A549 (cell line): ENCODE measurements around the gene SFI1. TPM values are rescaled to one million over a fixed set of nuclear protein-coding genes. Genes with fewer than 3 reads are reported as not detected.

Experiments
- ATAC-seq, 2 experiments: fragments of 200-7000 bp in 1 of 2; fragments of >200 bp in 1 of 2; cut with Nextera tagmentation in 1 of 2; cut with Tn5 transposase in 1 of 2; 3 replicates each; pipeline versions ENCODE4 v1.8.0 to v1.9.1; 2018 to 2020; ENCODE audit warnings: mild to moderate bottlenecking in 1 of 2, moderate library complexity in 1 of 2
- CTCF ChIA-PET: fragments of 300-600 bp; sonication (Branson Sonifier 250); formaldehyde crosslinking; extraction: SDS; loops from one replicate; lab custom pipeline; 2021; ENCODE audit warnings: antibody characterized with exemption, inconsistent platforms; lab: Yijun Ruan, JAX
- POLR2A ChIA-PET: fragments of 350-600 bp; formaldehyde crosslinking; extraction: SDS; loops from one replicate; lab custom pipeline; 2021; ENCODE audit warnings: antibody characterized with exemption, inconsistent platforms; lab: Yijun Ruan, JAX
- DNase-seq, 2 experiments: peaks; one replicate each; pipeline versions ENCODE4 v3.0.0 to v3.0.0-alpha.2; 2011 to 2016; ENCODE audit warnings: low read depth in 1 of 2, low spot score in 1 of 2
- FAIRE-seq: peaks from 2 replicates; lab custom pipeline; 2011; peaks lifted over from hg19 to GRCh38; lab: Jason Lieb, UNC
- H3K27ac ChIP-seq, 2 experiments: fragments of >200 bp; sonication (Bioruptor Twin); formaldehyde crosslinking; 3 replicates each; pipeline ENCODE4 v1.5.1; 2016 to 2017
- H3K4me1 ChIP-seq: fragments of >200 bp; sonication (Bioruptor Twin); formaldehyde crosslinking; 3 replicates; pipeline ENCODE4 v1.6.1; 2016
- H3K4me2 ChIP-seq: fragments of >200 bp; sonication (Bioruptor Twin); formaldehyde crosslinking; 3 replicates; pipeline ENCODE4 v1.6.1; 2016
- H3K4me3 ChIP-seq: fragments of >200 bp; sonication (Bioruptor Twin); formaldehyde crosslinking; 3 replicates; pipeline ENCODE4 v1.5.1; 2016
- H3K9me3 ChIP-seq: fragments of >200 bp; sonication (Bioruptor Twin); formaldehyde crosslinking; 3 replicates; pipeline ENCODE4 v1.6.1; 2016
- ATOH8 ChIP-seq: fragments of 250-450 bp; sonication (Bioruptor Pico); IDR thresholded peaks from 2 replicates; pipeline ENCODE4 v1.5.0; 2020; ENCODE audit warnings: low read depth, mild to moderate bottlenecking, moderate library complexity
- BHLHE40 ChIP-seq: IDR thresholded peaks from 2 replicates; pipeline ENCODE4 v1.6.1; 2012; ENCODE audit warnings: low read depth, low read length, inconsistent platforms
- CBX2 ChIP-seq: fragments of 200-600 bp; sonication (generic); IDR thresholded peaks from 2 replicates; pipeline ENCODE4 v1.6.1; 2016; ENCODE audit warnings: low read depth, mild to moderate bottlenecking, borderline replicate concordance
- CBX8 ChIP-seq: fragments of 200-600 bp; sonication (generic); IDR thresholded peaks from 2 replicates; pipeline ENCODE4 v1.6.1; 2016
- CEBPB ChIP-seq, 2 experiments: fragments of >200 bp in 1 of 2; sonication (Bioruptor Twin) in 1 of 2; formaldehyde crosslinking in 1 of 2; IDR thresholded peaks; 2 replicates each; pipeline ENCODE4 v1.6.1; 2012 to 2016
- CHD4 ChIP-seq: fragments of 200-600 bp; sonication (generic); IDR thresholded peaks from 2 replicates; pipeline ENCODE4 v1.6.1; 2016; ENCODE audit warnings: antibody characterized with exemption, mild to moderate bottlenecking, borderline replicate concordance
- EHMT2 ChIP-seq: fragments of 200-600 bp; sonication (generic); IDR thresholded peaks from 2 replicates; pipeline ENCODE4 v1.6.1; 2016; ENCODE audit warnings: antibody characterized with exemption, low read depth, mild to moderate bottlenecking, moderate library complexity
- EP300 ChIP-seq, 2 experiments: fragments of >200 bp; sonication (Bioruptor Twin); formaldehyde crosslinking; IDR thresholded peaks; 2 replicates in 1 of 2; 3 replicates in 1 of 2; pipeline ENCODE4 v1.6.1; 2016 to 2017
- FOSL2 ChIP-seq, 2 experiments: fragments of 450-650 bp in 1 of 2; fragments of >200 bp in 1 of 2; sonication (Bioruptor Twin) in 1 of 2; formaldehyde crosslinking; IDR thresholded peaks; 2 replicates each; pipeline versions ENCODE4 v1.5.0 to v1.6.1; 2016 to 2020; ENCODE audit warnings: mild to moderate bottlenecking in 1 of 2, moderate library complexity in 1 of 2
- HMGXB4 ChIP-seq: fragments of 250-450 bp; sonication (Bioruptor Pico); IDR thresholded peaks from 2 replicates; pipeline ENCODE4 v1.5.0; 2021; ENCODE audit warnings: mild to moderate bottlenecking, moderate library complexity, borderline replicate concordance
- HOXB5 ChIP-seq: fragments of 250-450 bp; sonication (Bioruptor Pico); IDR thresholded peaks from 2 replicates; pipeline ENCODE4 v1.5.0; 2020; ENCODE audit warnings: mild to moderate bottlenecking, moderate library complexity
- JUN ChIP-seq, 2 experiments: fragments of >200 bp; sonication (Bioruptor Twin); formaldehyde crosslinking; IDR thresholded peaks; 2 replicates in 1 of 2; 3 replicates in 1 of 2; pipeline ENCODE4 v1.6.1; 2016 to 2017
- KDM5A ChIP-seq: fragments of 200-600 bp; sonication (generic); IDR thresholded peaks from 2 replicates; pipeline ENCODE4 v1.6.1; 2016; ENCODE audit warnings: antibody characterized with exemption, mild to moderate bottlenecking
- MAFK ChIP-seq: fragments of 450-650 bp; IDR thresholded peaks from 2 replicates; pipeline ENCODE4 v1.6.1; 2014; ENCODE audit not compliant: partially characterized antibody
- MAX ChIP-seq: IDR thresholded peaks from 2 replicates; pipeline ENCODE4 v1.6.1; 2012
- PHF8 ChIP-seq: fragments of 200-600 bp; sonication (generic); IDR thresholded peaks from 2 replicates; pipeline ENCODE4 v1.6.1; 2016; ENCODE audit warnings: low read depth, mild to moderate bottlenecking, antibody characterized with exemption, moderate library complexity, borderline replicate concordance
- REST ChIP-seq: fragments of 200-600 bp; sonication (generic); IDR thresholded peaks from 2 replicates; pipeline ENCODE4 v1.6.1; 2016; ENCODE audit warnings: antibody characterized with exemption, mild to moderate bottlenecking, moderate library complexity
- SMC3 ChIP-seq: fragments of >200 bp; sonication (Bioruptor Twin); formaldehyde crosslinking; IDR thresholded peaks from 3 replicates; pipeline ENCODE4 v1.6.1; 2018; ENCODE audit warnings: inconsistent platforms
- TP53 ChIP-seq: fragments of 250-450 bp; sonication (Bioruptor Pico); IDR thresholded peaks from 2 replicates; pipeline ENCODE4 v1.5.0; 2021; ENCODE audit warnings: mild to moderate bottlenecking, moderate library complexity
- ZFP36 ChIP-seq: fragments of 450-650 bp; IDR thresholded peaks from 2 replicates; pipeline ENCODE4 v1.6.1; 2014; ENCODE audit warnings: borderline replicate concordance; ENCODE audit not compliant: partially characterized antibody
- WGBS: methylation state at CpG from one replicate; pipeline ENCODE4 v1.1.6; 2017; ENCODE audit errors: missing lambda C conversion rate; 5-methylcytosine and 5-hydroxymethylcytosine counted together
- polyA plus RNA-seq, 4 experiments: library from polyadenylated mRNA; depleted of rRNA in 3 of 4; stranded (reverse); fragments of >200 nt; fragmentation: RNase III in 1 of 4; extraction: RNeasy Plus Mini Kit Qiagen cat#74134 plus additional on column Dnase treatment in 1 of 4; gene quantifications; 2 replicates in 3 of 4; 3 replicates in 1 of 4; pipeline ENCODE4 v1.2.3, GENCODE V29; 2011 to 2017
- TF ChIP-seq, protein P1 (sequence below): fragments of >200 bp; sonication (Bioruptor Twin); formaldehyde crosslinking; IDR thresholded peaks from 3 replicates; pipeline ENCODE4 v1.5.1; 2016
- TF ChIP-seq, protein P2 (sequence below): fragments of >200 bp; sonication (Bioruptor Twin); formaldehyde crosslinking; IDR thresholded peaks from 3 replicates; pipeline ENCODE4 v1.6.1; 2016

SFI1 gene
- polyA plus RNA-seq, 2 of the 4 experiments (the other 2 are of a cell fraction), result 6.8 to 17.9 TPM

DNA sequence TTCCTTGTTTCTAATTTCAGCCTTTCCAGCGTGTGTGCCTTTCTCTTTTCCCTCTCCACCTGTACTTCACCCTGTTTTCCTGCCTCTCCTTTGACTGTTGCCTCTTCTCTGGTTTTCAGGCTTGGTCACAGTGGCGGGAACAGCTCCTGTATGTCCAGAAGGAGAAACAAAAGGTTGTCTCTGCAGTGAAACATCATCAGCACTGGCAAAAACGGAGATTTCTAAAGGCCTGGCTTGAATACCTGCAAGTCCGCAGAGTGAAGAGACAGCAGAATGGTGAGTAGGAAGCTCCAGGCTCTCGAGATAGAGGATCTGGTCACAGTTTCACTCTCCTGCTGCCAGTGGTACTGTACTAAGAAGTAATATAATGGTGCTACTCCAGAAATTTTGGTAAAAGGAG, 76.6 kb downstream of the SFI1 start (continued):
- TF ChIP-seq REST (no peak), EP300 (IDR thresholded peaks at IDR 0.05) (no peak), SMC3 (no peak)
- TF ChIP-seq, protein P1, sequence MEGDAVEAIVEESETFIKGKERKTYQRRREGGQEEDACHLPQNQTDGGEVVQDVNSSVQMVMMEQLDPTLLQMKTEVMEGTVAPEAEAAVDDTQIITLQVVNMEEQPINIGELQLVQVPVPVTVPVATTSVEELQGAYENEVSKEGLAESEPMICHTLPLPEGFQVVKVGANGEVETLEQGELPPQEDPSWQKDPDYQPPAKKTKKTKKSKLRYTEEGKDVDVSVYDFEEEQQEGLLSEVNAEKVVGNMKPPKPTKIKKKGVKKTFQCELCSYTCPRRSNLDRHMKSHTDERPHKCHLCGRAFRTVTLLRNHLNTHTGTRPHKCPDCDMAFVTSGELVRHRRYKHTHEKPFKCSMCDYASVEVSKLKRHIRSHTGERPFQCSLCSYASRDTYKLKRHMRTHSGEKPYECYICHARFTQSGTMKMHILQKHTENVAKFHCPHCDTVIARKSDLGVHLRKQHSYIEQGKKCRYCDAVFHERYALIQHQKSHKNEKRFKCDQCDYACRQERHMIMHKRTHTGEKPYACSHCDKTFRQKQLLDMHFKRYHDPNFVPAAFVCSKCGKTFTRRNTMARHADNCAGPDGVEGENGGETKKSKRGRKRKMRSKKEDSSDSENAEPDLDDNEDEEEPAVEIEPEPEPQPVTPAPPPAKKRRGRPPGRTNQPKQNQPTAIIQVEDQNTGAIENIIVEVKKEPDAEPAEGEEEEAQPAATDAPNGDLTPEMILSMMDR, result no peak

DNA sequence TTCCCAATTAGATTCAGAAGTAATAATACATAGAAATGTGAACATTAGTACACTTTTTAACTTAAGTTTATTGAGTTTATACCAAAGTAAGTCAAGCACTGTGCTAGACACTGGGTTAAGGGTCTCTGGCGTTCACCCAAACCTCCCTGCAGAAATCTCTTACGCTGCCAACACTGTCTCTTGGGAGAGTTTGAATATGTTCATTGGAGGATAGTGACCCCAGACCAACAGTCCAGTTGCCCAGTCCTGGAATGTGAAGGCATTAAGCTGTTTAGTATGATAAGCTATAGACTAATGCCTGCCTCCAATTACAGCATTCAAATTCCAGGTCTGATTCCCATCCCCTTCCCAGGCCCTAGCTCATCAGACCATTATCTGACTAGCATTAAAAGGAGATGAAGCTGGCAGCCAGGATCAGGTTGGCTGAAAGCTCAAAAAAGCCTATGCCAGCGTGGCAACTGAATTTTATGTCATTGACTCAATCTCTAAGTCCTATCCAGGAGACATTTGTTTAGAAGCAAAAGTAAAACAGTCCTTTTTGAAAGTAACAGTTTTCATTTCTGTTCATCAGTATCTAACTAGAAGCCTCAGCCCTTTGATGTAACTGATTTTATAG, 77.8 kb downstream of the SFI1 start:
- no peaks in the 10 kb centered on the region for H3K4me1 ChIP-seq
- FAIRE-seq (no peak), ATAC-seq (no peak)
- CTCF ChIA-PET, result interaction anchor here (1.0 kb wide), 1 partner anchor 59 kb away, joined by 4 read pairs; no protein-coding TSS in a partner anchor
- 92% methylated on average over 3 of the region's 3 CpGs for WGBS
- TF ChIP-seq CHD4 (no peak), HMGXB4 (CRISPR knock-in tag) (no peak), EHMT2 (no peak), SMC3 (no peak), ZFP36 (no peak), KDM5A (no peak), CEBPB (IDR thresholded peaks at IDR 0.05) (no peak), MAFK (no peak), ATOH8 (CRISPR knock-in tag) (no peak), BHLHE40 (no peak), FOSL2 (IDR thresholded peaks at IDR 0.05) (no peak), FOSL2 (CRISPR knock-in tag; IDR thresholded peaks at IDR 0.05) (no peak), CBX2 (no peak), MAX (no peak), PHF8 (no peak), HOXB5 (CRISPR knock-in tag) (no peak), TP53 (no peak), REST (no peak), CBX8 (no peak), JUN (IDR thresholded peaks at IDR 0.05) (no peak)
- TF ChIP-seq, protein P2, sequence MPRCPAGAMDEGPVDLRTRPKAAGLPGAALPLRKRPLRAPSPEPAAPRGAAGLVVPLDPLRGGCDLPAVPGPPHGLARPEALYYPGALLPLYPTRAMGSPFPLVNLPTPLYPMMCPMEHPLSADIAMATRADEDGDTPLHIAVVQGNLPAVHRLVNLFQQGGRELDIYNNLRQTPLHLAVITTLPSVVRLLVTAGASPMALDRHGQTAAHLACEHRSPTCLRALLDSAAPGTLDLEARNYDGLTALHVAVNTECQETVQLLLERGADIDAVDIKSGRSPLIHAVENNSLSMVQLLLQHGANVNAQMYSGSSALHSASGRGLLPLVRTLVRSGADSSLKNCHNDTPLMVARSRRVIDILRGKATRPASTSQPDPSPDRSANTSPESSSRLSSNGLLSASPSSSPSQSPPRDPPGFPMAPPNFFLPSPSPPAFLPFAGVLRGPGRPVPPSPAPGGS, result no peak
- TF ChIP-seq, all 56 proteins: peak for 0
- Histone ChIP-seq H3K4me2 (no peak overlapping the region), H3K9me3 (no peaks in the 10 kb centered on the region), H3K4me3 (no peak overlapping the region), H3K27ac (no peak overlapping the region)
- DNase-seq, result no peak
- POLR2A ChIA-PET, result no interaction called here
